K562 (cell line): ENCODE measurements around the gene LASP1. TPM values are rescaled to one million over a fixed set of nuclear protein-coding genes. Genes with fewer than 3 reads are reported as not detected.

Experiments used
- ARID4B ChIP-seq: sonication (generic); formaldehyde crosslinking; IDR thresholded peaks from 2 replicates; pipeline ENCODE4 v1.8.0; 2022; ENCODE audit warnings: mild to moderate bottlenecking, missing genetic modification reagents
- BCLAF1 ChIP-seq, 2 experiments: fragments of 450-650 bp in 1 of 2; IDR thresholded peaks; 2 replicates each; pipeline ENCODE4 v1.6.1; 2011 to 2017; ENCODE audit warnings: low read depth in 2 of 2, antibody characterized with exemption in 1 of 2, borderline replicate concordance in 1 of 2, low read length in 1 of 2, mild to moderate bottlenecking in 1 of 2, mixed read lengths in 1 of 2; ENCODE audit not compliant: control insufficient read depth in 1 of 2
- CREB3 ChIP-seq: fragments of 450-650 bp; conservative IDR thresholded peaks from 2 replicates; pipeline ENCODE4 v1.6.1; 2016; ENCODE audit warnings: missing genetic modification characterization, low read depth, mild to moderate bottlenecking, missing compliant biosample characterization, moderate library complexity
- EHMT2 ChIP-seq: fragments of 450-650 bp; IDR thresholded peaks from 2 replicates; pipeline ENCODE4 v1.6.1; 2018; ENCODE audit warnings: antibody characterized with exemption
- ELF1 ChIP-seq: fragments of 200-800 bp; sonication (Bioruptor generic); IDR thresholded peaks from 2 replicates; pipeline ENCODE4 v1.6.1; 2016; ENCODE audit warnings: missing genetic modification characterization, missing compliant biosample characterization
- FOXA1 ChIP-seq: fragments of 450-650 bp; IDR thresholded peaks from 2 replicates; pipeline ENCODE4 v1.6.1; 2016; ENCODE audit warnings: mild to moderate bottlenecking, borderline replicate concordance
- HOMEZ ChIP-seq: fragments of 250-450 bp; sonication (Bioruptor Pico); IDR thresholded peaks from 2 replicates; pipeline ENCODE4 v1.4.0; 2020; ENCODE audit warnings: mild to moderate bottlenecking, moderate library complexity
- JUNB ChIP-seq: fragments of 450-650 bp; formaldehyde crosslinking; conservative IDR thresholded peaks from 2 replicates; pipeline ENCODE4 v1.4.0; 2020; ENCODE audit warnings: mild to moderate bottlenecking
- MXD1 ChIP-seq: fragments of 250-450 bp; sonication (Bioruptor Pico); IDR thresholded peaks from 2 replicates; pipeline ENCODE4 v1.8.0; 2021; ENCODE audit warnings: borderline replicate concordance, mild to moderate bottlenecking, moderate library complexity; ENCODE audit not compliant: poor library complexity, severe bottlenecking
- NCOA2 ChIP-seq, 2 experiments: fragments of 450-650 bp; IDR thresholded peaks; 2 replicates each; pipeline ENCODE4 v1.6.1; 2018; ENCODE audit warnings: mild to moderate bottlenecking in 2 of 2, moderate library complexity in 1 of 2; ENCODE audit not compliant: partially characterized antibody in 2 of 2
- NFXL1 ChIP-seq: fragments of 450-650 bp; formaldehyde crosslinking; IDR thresholded peaks from 2 replicates; pipeline ENCODE4 v1.4.0; 2021; ENCODE audit warnings: mild to moderate bottlenecking
- POLR2H ChIP-seq: IDR thresholded peaks from 2 replicates; pipeline ENCODE4 v1.6.1; 2016; ENCODE audit warnings: missing genetic modification characterization, low read depth, mild to moderate bottlenecking, control low read depth, missing compliant biosample characterization, moderate library complexity
- PTRF ChIP-seq: fragments of 450-650 bp; IDR thresholded peaks from 2 replicates; pipeline ENCODE4 v1.6.1; 2016; ENCODE audit warnings: mild to moderate bottlenecking, missing genetic modification characterization, missing compliant biosample characterization
- SREBF2 ChIP-seq: sonication (generic); formaldehyde crosslinking; IDR thresholded peaks from 2 replicates; pipeline ENCODE4 v1.4.0; 2020; ENCODE audit warnings: mild to moderate bottlenecking, missing genetic modification reagents
- STAT5B ChIP-seq: fragments of 250-450 bp; sonication (Bioruptor Pico); IDR thresholded peaks from 2 replicates; pipeline ENCODE4 v1.8.0; 2021; ENCODE audit warnings: mild to moderate bottlenecking, inconsistent platforms
- TCFL5 ChIP-seq: fragments of 250-450 bp; sonication (Bioruptor Pico); conservative IDR thresholded peaks from 2 replicates; pipeline ENCODE4 v1.6.1; 2021; ENCODE audit warnings: mild to moderate bottlenecking, moderate library complexity, matching md5 sums
- ZC3H8 ChIP-seq: fragments of 450-650 bp; IDR thresholded peaks from 2 replicates; pipeline ENCODE4 v1.6.1; 2017
- polyA plus RNA-seq, 8 experiments: library from polyadenylated mRNA; depleted of rRNA in 4 of 8; stranded (reverse) in 5 of 8; unstranded in 3 of 8; fragments of >200 nt; fragmentation: Nextera tagmentation in 2 of 8; fragmentation: Illumina TruSeq in 1 of 8; extraction: Ambion mirVana in 2 of 8; extraction: Trizol in 1 of 8; gene quantifications; 2 replicates each; pipeline versions ENCODE4 v1.2.1 to v1.2.3, GENCODE V29; 2011 to 2014; ENCODE audit warnings: inconsistent platforms in 1 of 8, missing spikeins in 1 of 8
- total RNA-seq, 7 experiments: library from RNA; depleted of rRNA in 6 of 7; stranded (reverse); fragments of >200 nt in 6 of 7; fragmentation: Illumina TruSeq in 2 of 7; extraction: Trizol in 2 of 7; gene quantifications; 2 replicates each; pipeline versions ENCODE4 v1.2.1 to v1.2.3, GENCODE V29; 2011 to 2021; ENCODE audit warnings: low replicate concordance in 1 of 7

LASP1 gene
- total and polyA plus RNA-seq, 9 of the 15 experiments (the other 6 are each of a cell fraction or from before 2014, with no cell fraction given): 23.0 to 125 (median 55.3) TPM

- no peak for TF ChIP-seq POLR2H (tag)
- TF ChIP-seq JUNB (CRISPR knock-in tag): no peak
- TF ChIP-seq TCFL5 (CRISPR knock-in tag): no peak
- no peak for TF ChIP-seq FOXA1
- no peak for TF ChIP-seq SREBF2 (CRISPR knock-in tag)
- TF ChIP-seq STAT5B: no peak
- no peak for TF ChIP-seq BCLAF1 (IDR thresholded peaks at IDR 0.05; ENCODE audit: borderline replicate concordance in 1 of 2, control insufficient read depth in 1 of 2, low read depth in 2 of 2, low read length in 1 of 2)
- no peak for TF ChIP-seq CREB3 (tag)
- TF ChIP-seq NCOA2 (IDR thresholded peaks at IDR 0.05; ENCODE audit: partially characterized antibody in 2 of 2): no peak
- no peak for TF ChIP-seq ELF1
- no peak for TF ChIP-seq EHMT2
- TF ChIP-seq NFXL1 (CRISPR knock-in tag): no peak
- no peak for TF ChIP-seq MXD1 (CRISPR knock-in tag)
- TF ChIP-seq HOMEZ: no peak
- TF ChIP-seq ZC3H8: no peak
- TF ChIP-seq ARID4B (CRISPR knock-in tag): no peak
- no peak for TF ChIP-seq PTRF
Observed at GRCh38 chr17:38900978-38901656, 31.3 kb downstream of the LASP1 start (continued).
